ENCODE data around the gene SLC23A3.

DNA sequence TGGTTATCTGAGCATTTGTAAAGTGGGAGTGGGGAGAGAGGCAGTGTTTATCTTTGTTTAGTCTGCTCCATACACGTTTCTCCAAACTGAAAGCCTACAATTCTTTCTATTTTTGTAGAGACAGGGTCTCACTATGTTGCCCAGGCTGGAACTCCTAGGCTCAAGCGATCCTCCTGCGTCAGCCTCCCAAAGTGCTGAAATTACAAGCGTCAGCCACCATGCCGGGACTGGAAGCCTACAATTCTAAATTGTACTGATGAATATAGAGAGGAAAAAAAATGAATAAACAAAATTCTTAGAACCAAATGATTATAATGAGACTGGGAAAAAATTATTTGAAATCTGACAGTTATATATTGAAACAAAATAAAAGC lies 35.3 kb upstream of the SLC23A3 start:
- TF ChIP-seq YY1 (IDR thresholded peaks at IDR 0.05; ENCODE audit: low read depth, low read length), result no peak
- TF ChIP-seq, protein P1, sequence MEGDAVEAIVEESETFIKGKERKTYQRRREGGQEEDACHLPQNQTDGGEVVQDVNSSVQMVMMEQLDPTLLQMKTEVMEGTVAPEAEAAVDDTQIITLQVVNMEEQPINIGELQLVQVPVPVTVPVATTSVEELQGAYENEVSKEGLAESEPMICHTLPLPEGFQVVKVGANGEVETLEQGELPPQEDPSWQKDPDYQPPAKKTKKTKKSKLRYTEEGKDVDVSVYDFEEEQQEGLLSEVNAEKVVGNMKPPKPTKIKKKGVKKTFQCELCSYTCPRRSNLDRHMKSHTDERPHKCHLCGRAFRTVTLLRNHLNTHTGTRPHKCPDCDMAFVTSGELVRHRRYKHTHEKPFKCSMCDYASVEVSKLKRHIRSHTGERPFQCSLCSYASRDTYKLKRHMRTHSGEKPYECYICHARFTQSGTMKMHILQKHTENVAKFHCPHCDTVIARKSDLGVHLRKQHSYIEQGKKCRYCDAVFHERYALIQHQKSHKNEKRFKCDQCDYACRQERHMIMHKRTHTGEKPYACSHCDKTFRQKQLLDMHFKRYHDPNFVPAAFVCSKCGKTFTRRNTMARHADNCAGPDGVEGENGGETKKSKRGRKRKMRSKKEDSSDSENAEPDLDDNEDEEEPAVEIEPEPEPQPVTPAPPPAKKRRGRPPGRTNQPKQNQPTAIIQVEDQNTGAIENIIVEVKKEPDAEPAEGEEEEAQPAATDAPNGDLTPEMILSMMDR (IDR thresholded peaks at IDR 0.05 in 2 of 3, conservative IDR thresholded peaks at IDR 0.05 in 1 of 3; ENCODE audit: control insufficient read depth in 2 of 3, extremely low read depth in 1 of 3, insufficient read depth in 1 of 3, low read depth in 3 of 3, low read length in 3 of 3), result no peak
- no peak for TF ChIP-seq POU2F2 (IDR thresholded peaks at IDR 0.05; ENCODE audit: borderline replicate concordance, low read depth, low read length)
- TF ChIP-seq, protein P2, sequence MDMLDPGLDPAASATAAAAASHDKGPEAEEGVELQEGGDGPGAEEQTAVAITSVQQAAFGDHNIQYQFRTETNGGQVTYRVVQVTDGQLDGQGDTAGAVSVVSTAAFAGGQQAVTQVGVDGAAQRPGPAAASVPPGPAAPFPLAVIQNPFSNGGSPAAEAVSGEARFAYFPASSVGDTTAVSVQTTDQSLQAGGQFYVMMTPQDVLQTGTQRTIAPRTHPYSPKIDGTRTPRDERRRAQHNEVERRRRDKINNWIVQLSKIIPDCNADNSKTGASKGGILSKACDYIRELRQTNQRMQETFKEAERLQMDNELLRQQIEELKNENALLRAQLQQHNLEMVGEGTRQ (IDR thresholded peaks at IDR 0.05; ENCODE audit: borderline replicate concordance, low read depth, low read length), result no peak
- no peak for TF ChIP-seq POLR2A (IDR thresholded peaks at IDR 0.05; ENCODE audit: low read depth, low read length)
